ENCODE data around the gene CCNJL.

Gene CCNJL

GRCh38 chr5:160213537-160213936 lies 98.8 kb downstream of the CCNJL start:
- ATAC-seq (replicated peaks; ENCODE audit: extremely low read depth, poor library complexity, severe bottlenecking) = no peak
- no peak for DNase-seq (ENCODE audit: low spot score in 2 of 2)
- Mint-ChIP-seq H3K36me3 (ENCODE audit: insufficient read depth) (no peaks in the 10 kb centered on the region), H3K4me1 (no peaks in the 10 kb centered on the region), H3K27ac (ENCODE audit: low read depth) (peak overlapping the region; percentile 82), H3K9me3 (no peaks in the 10 kb centered on the region), H3K27me3 (peaks cover 42% of the 10 kb centered on the region), H3K4me3 (no peak overlapping the region)

GRCh38 chr5:160211352-160211751 lies 101.0 kb downstream of the CCNJL start:
- Mint-ChIP-seq H3K4me1 (no peaks in the 10 kb centered on the region), H3K27me3 (peaks cover 42% of the 10 kb centered on the region), H3K36me3 (ENCODE audit: insufficient read depth) (no peaks in the 10 kb centered on the region), H3K27ac (ENCODE audit: low read depth) (no peak overlapping the region), H3K9me3 (no peaks in the 10 kb centered on the region), H3K4me3 (no peak overlapping the region)
- ATAC-seq (replicated peaks; ENCODE audit: extremely low read depth, poor library complexity, severe bottlenecking) (no peak), DNase-seq (ENCODE audit: low spot score in 2 of 2) (no peak)

GRCh38 chr5:160210606-160211005 lies 101.8 kb downstream of the CCNJL start:
- Mint-ChIP-seq H3K9me3 (no peaks in the 10 kb centered on the region), H3K27ac (ENCODE audit: low read depth) (no peak overlapping the region), H3K27me3 (peaks cover 35% of the 10 kb centered on the region)

GRCh38 chr5:160209917-160210316 lies 102.4 kb downstream of the CCNJL start:
- Mint-ChIP-seq H3K4me1 (no peaks in the 10 kb centered on the region), H3K36me3 (ENCODE audit: insufficient read depth) (no peaks in the 10 kb centered on the region), H3K9me3 (no peaks in the 10 kb centered on the region), H3K27me3 (peaks cover 28% of the 10 kb centered on the region), H3K27ac (ENCODE audit: low read depth) (no peak overlapping the region), H3K4me3 (no peak overlapping the region)
- no peak for DNase-seq (ENCODE audit: low spot score in 2 of 2)
- no peak for ATAC-seq (replicated peaks; ENCODE audit: extremely low read depth, poor library complexity, severe bottlenecking)

More at GRCh38 chr5:160210606-160211005, 101.8 kb downstream of the CCNJL start:
- Mint-ChIP-seq H3K4me1 (no peaks in the 10 kb centered on the region), H3K36me3 (ENCODE audit: insufficient read depth) (no peaks in the 10 kb centered on the region), H3K4me3 (no peak overlapping the region)
- ATAC-seq (replicated peaks; ENCODE audit: extremely low read depth, poor library complexity, severe bottlenecking) (no peak), DNase-seq (ENCODE audit: low spot score in 2 of 2) (no peak)

- Mint-ChIP-seq H3K36me3 (ENCODE audit: insufficient read depth) (peaks cover 2% of the 10 kb centered on the region), H3K27ac (ENCODE audit: low read depth) (no peak overlapping the region), H3K4me3 (no peak overlapping the region), H3K4me1 (no peaks in the 10 kb centered on the region), H3K9me3 (no peaks in the 10 kb centered on the region), H3K27me3 (peaks cover 10% of the 10 kb centered on the region)
- DNase-seq (ENCODE audit: low spot score in 2 of 2) = no peak
- no peak for ATAC-seq (replicated peaks; ENCODE audit: extremely low read depth, poor library complexity, severe bottlenecking)
These were observed 105.3 kb downstream of the CCNJL start for GRCh38 chr5:160207061-160207460.
